K562 (cell line): ENCODE measurements around the gene GSTO2. TPM values are rescaled to one million over a fixed set of nuclear protein-coding genes. Genes with fewer than 3 reads are reported as not detected.

Experiments used
- ATAC-seq: fragments of 200-7000 bp; cut with Tn5 transposase; 3 replicates; pipeline ENCODE4 v1.9.1; 2020; ENCODE audit warnings: moderate library complexity
- BruUV-seq: library from RNA; stranded (reverse); fragments of 400-500 nt; replicated peaks from 2 replicates; lab custom pipeline; 2021; lab: Mats Ljungman, UMichigan
- CTCF ChIA-PET: fragments of 300-600 bp; formaldehyde crosslinking; extraction: SDS; loops from one replicate; lab custom pipeline; 2021; ENCODE audit warnings: low intra/inter-chr PET ratio; lab: Yijun Ruan, JAX
- POLR2A ChIA-PET: fragments of 300-600, 350-650 bp; sonication (Branson Sonifier 250); formaldehyde crosslinking; extraction: SDS; loops from one replicate; lab custom pipeline; 2021; ENCODE audit warnings: antibody characterized with exemption, inconsistent platforms; lab: Yijun Ruan, JAX
- DNase-seq, 4 experiments: peaks; one replicate each; pipeline versions ENCODE4 v3.0.0 to v3.0.0-alpha.2; 2011 to 2018; ENCODE audit warnings: low spot score in 3 of 4, mixed read lengths in 3 of 4; ENCODE audit errors: extremely low read depth in 1 of 4
- FAIRE-seq: peaks from 2 replicates; lab custom pipeline; 2011; peaks lifted over from hg19 to GRCh38; lab: Jason Lieb, UNC
- H2AFZ ChIP-seq: 2 replicates; pipeline ENCODE4 v1.6.0; 2011; ENCODE audit warnings: low read depth, low read length, control low read depth, inconsistent platforms
- H3K27ac ChIP-seq: fragments of 200-600 bp; 3 replicates; pipeline ENCODE4 v1.8.0; 2011; ENCODE audit warnings: low read depth, mild to moderate bottlenecking, control low read depth, inconsistent platforms, low read length, moderate library complexity, mixed read lengths; ENCODE audit errors: extremely low read depth
- H3K27me3 ChIP-seq, 2 experiments: fragments of 300-600 bp in 1 of 2; 2 replicates in 1 of 2; 3 replicates in 1 of 2; pipeline versions ENCODE4 v1.6.0 to v1.8.0; 2011; ENCODE audit warnings: inconsistent platforms in 2 of 2, low read length in 2 of 2, mild to moderate bottlenecking in 1 of 2, mixed read lengths in 1 of 2, moderate library complexity in 1 of 2; ENCODE audit not compliant: control insufficient read depth in 2 of 2, insufficient read depth in 2 of 2
- H3K36me3 ChIP-seq: fragments of 300-600 bp; 3 replicates; pipeline ENCODE4 v1.8.0; 2011; ENCODE audit warnings: mild to moderate bottlenecking, low read length, inconsistent platforms; ENCODE audit not compliant: control insufficient read depth, insufficient read depth
- H3K4me1 ChIP-seq, 2 experiments: fragments of 200-600 bp in 1 of 2; replicated peaks in 1 of 2; 2 replicates in 1 of 2; 3 replicates in 1 of 2; pipeline versions ENCODE4 v1.5.1 to v1.8.0; 2011; ENCODE audit warnings: inconsistent platforms in 2 of 2, low read length in 2 of 2, mild to moderate bottlenecking in 1 of 2, mixed read lengths in 1 of 2, moderate library complexity in 1 of 2; ENCODE audit not compliant: control insufficient read depth in 2 of 2, insufficient read depth in 2 of 2
- H3K4me2 ChIP-seq: 2 replicates; pipeline ENCODE4 v1.6.1; 2011; ENCODE audit warnings: low read length, control low read depth, inconsistent platforms, mixed read lengths; ENCODE audit not compliant: insufficient read depth
- H3K4me3 ChIP-seq: fragments of 200-600 bp; sonication (generic), shearing (Covaris generic); 2 replicates; pipeline ENCODE4 v1.5.1; 2016; ENCODE audit warnings: control low read depth, inconsistent platforms
- H3K79me2 ChIP-seq: fragments of 200-600 bp; 3 replicates; pipeline ENCODE4 v1.8.0; 2011; ENCODE audit warnings: low read length, inconsistent platforms; ENCODE audit not compliant: control insufficient read depth, insufficient read depth
- H3K9ac ChIP-seq, 2 experiments: 2 replicates each; pipeline versions ENCODE4 v1.6.0 to v1.6.1; 2011; ENCODE audit warnings: low read depth in 2 of 2, low read length in 2 of 2, control low read depth in 1 of 2, inconsistent platforms in 1 of 2, mild to moderate bottlenecking in 1 of 2, mixed read lengths in 1 of 2; ENCODE audit not compliant: insufficient read depth in 1 of 2
- H3K9me1 ChIP-seq: one replicate; pipeline ENCODE4 v1.6.0; 2011; ENCODE audit warnings: inconsistent platforms, mild to moderate bottlenecking, low read length, moderate library complexity; ENCODE audit not compliant: control insufficient read depth, insufficient read depth
- H3K9me3 ChIP-seq: replicated peaks from 2 replicates; pipeline ENCODE4 v1.5.1; 2011; ENCODE audit warnings: low read depth, low read length, inconsistent platforms; ENCODE audit not compliant: control insufficient read depth, insufficient read depth
- H4K20me1 ChIP-seq: replicated peaks from 2 replicates; pipeline ENCODE4 v1.6.1; 2011; ENCODE audit warnings: low read length, inconsistent platforms, mixed read lengths; ENCODE audit not compliant: control insufficient read depth, insufficient read depth
- ATF3 ChIP-seq, 2 experiments: fragments of 450-650 bp in 1 of 2; sonication (generic) in 1 of 2; formaldehyde crosslinking in 1 of 2; IDR thresholded peaks in 1 of 2; conservative IDR thresholded peaks in 1 of 2; 2 replicates each; pipeline versions ENCODE4 v1.6.1 to v1.8.1; 2016 to 2023; ENCODE audit warnings: mild to moderate bottlenecking in 2 of 2, moderate library complexity in 2 of 2, inconsistent platforms in 1 of 2, missing genetic modification reagents in 1 of 2
- MBD2 ChIP-seq: sonication (generic); IDR thresholded peaks from 2 replicates; pipeline ENCODE4 v1.6.1; 2016; ENCODE audit warnings: low read depth, borderline replicate concordance
- RBFOX2 ChIP-seq: fragments of 200-400 bp; formaldehyde crosslinking; IDR thresholded peaks from 2 replicates; pipeline ENCODE4 v1.6.1; 2017; ENCODE audit warnings: low read depth, mild to moderate bottlenecking, low read length, moderate library complexity
- WGBS: fragments of 100-300 bp; shearing (Covaris generic); methylation state at CpG from one replicate; pipeline ENCODE4 v1.1.6; 2016; ENCODE audit warnings: low coverage, mixed read lengths; ENCODE audit not compliant: insufficient coverage; ENCODE audit errors: missing lambda C conversion rate; 5-methylcytosine and 5-hydroxymethylcytosine counted together
- in situ Hi-C: fragments of 300-500 bp; cut with MboI; formaldehyde crosslinking; loops from 4 replicates; pipeline ENCODE4 v1.15.0; 2018; ENCODE audit warnings: inconsistent platforms, mixed read lengths
- intact Hi-C: fragments of 100-400 bp; cut with micrococcal nuclease; formaldehyde crosslinking; loops from 2 replicates; pipeline ENCODE4 v1.14.2; 2022
- polyA plus RNA-seq, 8 experiments: library from polyadenylated mRNA; depleted of rRNA in 4 of 8; stranded (reverse) in 5 of 8; unstranded in 3 of 8; fragments of >200 nt; fragmentation: Nextera tagmentation in 2 of 8; fragmentation: Illumina TruSeq in 1 of 8; extraction: Ambion mirVana in 2 of 8; extraction: Trizol in 1 of 8; gene quantifications; 2 replicates each; pipeline versions ENCODE4 v1.2.1 to v1.2.3, GENCODE V29; 2011 to 2014; ENCODE audit warnings: inconsistent platforms in 1 of 8, missing spikeins in 1 of 8
- total RNA-seq, 7 experiments: library from RNA; depleted of rRNA in 6 of 7; stranded (reverse); fragments of >200 nt in 6 of 7; fragmentation: Illumina TruSeq in 2 of 7; extraction: Trizol in 2 of 7; gene quantifications; 2 replicates each; pipeline versions ENCODE4 v1.2.1 to v1.2.3, GENCODE V29; 2011 to 2021; ENCODE audit warnings: low replicate concordance in 1 of 7

The GSTO2 gene
- total and polyA plus RNA-seq, 9 of the 15 experiments (the other 6 are each of a cell fraction or from before 2014, with no cell fraction given) = 0.18 to 1.8 (median 0.90) TPM

DNA sequence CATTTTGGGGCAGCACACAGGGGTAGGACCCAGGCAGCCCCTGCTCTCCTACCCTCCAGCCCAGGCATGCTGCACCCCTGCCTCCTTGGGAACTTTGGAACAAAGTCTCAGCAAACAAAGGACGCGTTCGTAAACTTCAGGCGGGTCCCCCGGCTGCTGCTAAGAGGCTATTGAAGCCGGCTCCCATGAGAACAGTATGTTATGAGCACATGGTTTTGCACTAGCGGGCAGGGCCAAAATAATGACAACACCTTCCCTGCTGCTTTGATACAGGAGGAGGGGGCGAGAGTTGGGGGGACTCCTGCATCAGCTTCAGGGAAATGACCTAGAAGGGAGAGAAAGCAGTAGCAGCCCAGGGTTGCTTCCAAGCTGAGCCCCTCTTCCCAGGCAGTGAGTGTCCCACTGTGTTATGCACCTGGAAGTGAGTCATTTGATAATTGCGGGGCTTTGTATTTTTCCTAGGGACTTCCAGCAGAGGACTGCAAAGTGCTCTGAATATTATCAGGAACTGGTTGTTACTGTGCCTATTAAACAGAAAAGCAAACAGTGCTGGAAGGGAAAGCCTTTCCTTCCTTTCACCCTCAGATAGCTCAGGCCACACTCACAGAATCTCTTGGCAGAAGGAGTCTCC, 62.3 kb downstream of the GSTO2 start:
- WGBS = 40% methylated on average over 5 of the region's 9 CpGs
- peaks cover 100% of the 10 kb centered on the region for H3K79me2 ChIP-seq
- no TSS peak for BruUV-seq

More for the DNA sequence above, 62.3 kb downstream of the GSTO2 start:
- H4K20me1 ChIP-seq = peaks cover 74% of the 10 kb centered on the region
- FAIRE-seq = no peak
- H3K36me3 ChIP-seq = peaks cover 80% of the 10 kb centered on the region
- peaks cover 62 to 79% of the 10 kb centered on the region in 2 experiments for H3K4me1 ChIP-seq
- in situ Hi-C loops = no loop called here
- POLR2A ChIA-PET = interaction anchor here (0.6 to 1.5 kb wide), 2 partner anchors 10 to 14 kb away, joined by 3 read pairs; no protein-coding TSS in a partner anchor
- H3K4me3 ChIP-seq = no peak overlapping the region
- no peaks in the 10 kb centered on the region for H3K9me3 ChIP-seq
- intact Hi-C loops = no loop called here
- peak overlapping the region; percentile 67 for H3K27ac ChIP-seq
- peak overlapping the region; percentile 70; the same call in 1 of the 2 replicates for H3K4me2 ChIP-seq
- no peak overlapping the region for H2AFZ ChIP-seq
- H3K9ac ChIP-seq = peak overlapping the region; percentile 31 to 81
- CTCF ChIA-PET = no interaction called here
- no peaks in the 10 kb centered on the region for H3K27me3 ChIP-seq
- H3K9me1 ChIP-seq = peaks cover 10% of the 10 kb centered on the region
- no peak for TF ChIP-seq MBD2
- TF ChIP-seq RBFOX2 = peak; percentile 55
- 0 out of 2 replicates have a peak, but pooled peaks have one; percentile 15 for TF ChIP-seq ATF3 (IDR thresholded peaks at IDR 0.05)
- TF ChIP-seq ATF3 (CRISPR knock-in tag; conservative IDR thresholded peaks at IDR 0.05) = no peak
- no peak for ATAC-seq
- no peak for DNase-seq
